Fibroblast of gingiva (primary cell): ENCODE data around the gene ARHGEF10L.

Experiments
- DNase-seq: peaks from one replicate; pipeline ENCODE4 v3.0.0-alpha.2; 2011; ENCODE audit warnings: low read depth

Gene ARHGEF10L

GRCh38 chr1:17717594-17718535, 178.4 kb downstream of the ARHGEF10L start:
- no peak for DNase-seq

GRCh38 chr1:17719874-17720273, 180.4 kb downstream of the ARHGEF10L start:
- no peak for DNase-seq

- DNase-seq: no peak
Measured at GRCh38 chr1:17721444-17721843, 181.9 kb downstream of the ARHGEF10L start.

GRCh38 chr1:17723684-17724083, 184.2 kb downstream of the ARHGEF10L start:
- no peak for DNase-seq

- no peak for DNase-seq
Measured at GRCh38 chr1:17724150-17724549, 184.7 kb downstream of the ARHGEF10L start.

- no peak for DNase-seq
Measured at GRCh38 chr1:17725084-17725719, 185.7 kb downstream of the ARHGEF10L start.

GRCh38 chr1:17725811-17726582, 186.5 kb downstream of the ARHGEF10L start:
- DNase-seq: no peak

GRCh38 chr1:17728123-17728712, 188.7 kb downstream of the ARHGEF10L start:
- no peak for DNase-seq

GRCh38 chr1:17729248-17729647, 189.8 kb downstream of the ARHGEF10L start:
- no peak for DNase-seq

- DNase-seq: no peak
Measured at GRCh38 chr1:17729909-17730308, 190.4 kb downstream of the ARHGEF10L start.

- DNase-seq: no peak
Measured at GRCh38 chr1:17731460-17731859, 192.0 kb downstream of the ARHGEF10L start.

GRCh38 chr1:17732475-17732874, 193.0 kb downstream of the ARHGEF10L start:
- no peak for DNase-seq

- no peak for DNase-seq
Measured at GRCh38 chr1:17733661-17734060, 194.2 kb downstream of the ARHGEF10L start.

GRCh38 chr1:17734609-17735008, 195.1 kb downstream of the ARHGEF10L start:
- no peak for DNase-seq

GRCh38 chr1:17735348-17735747, 195.8 kb downstream of the ARHGEF10L start:
- no peak for DNase-seq

- DNase-seq: no peak
Measured at GRCh38 chr1:17735793-17736192, 196.3 kb downstream of the ARHGEF10L start.

GRCh38 chr1:17736625-17737024, 197.1 kb downstream of the ARHGEF10L start:
- no peak for DNase-seq

GRCh38 chr1:17739050-17739449, 199.6 kb downstream of the ARHGEF10L start:
- no peak for DNase-seq

- DNase-seq: no peak
Measured at GRCh38 chr1:17741052-17741451, 201.6 kb downstream of the ARHGEF10L start.

- DNase-seq: no peak
Measured at GRCh38 chr1:17742583-17742982, 203.1 kb downstream of the ARHGEF10L start.

- no peak for DNase-seq
Measured at GRCh38 chr1:17743008-17743647, 203.6 kb downstream of the ARHGEF10L start.

- no peak for DNase-seq
Measured at GRCh38 chr1:17743925-17744324, 204.4 kb downstream of the ARHGEF10L start.
